Hematopoietic multipotent progenitor cell treated with erythropoietin and hydrocortisone succinate and interleukin-3 and kit ligand, for 17 days (in vitro differentiated cells): ENCODE measurements around the gene CC2D2A.

Experiments used
- DNase-seq: peaks from one replicate; pipeline ENCODE4 v3.0.0-alpha.2; 2015; ENCODE audit warnings: low spot score

Gene CC2D2A

DNA sequence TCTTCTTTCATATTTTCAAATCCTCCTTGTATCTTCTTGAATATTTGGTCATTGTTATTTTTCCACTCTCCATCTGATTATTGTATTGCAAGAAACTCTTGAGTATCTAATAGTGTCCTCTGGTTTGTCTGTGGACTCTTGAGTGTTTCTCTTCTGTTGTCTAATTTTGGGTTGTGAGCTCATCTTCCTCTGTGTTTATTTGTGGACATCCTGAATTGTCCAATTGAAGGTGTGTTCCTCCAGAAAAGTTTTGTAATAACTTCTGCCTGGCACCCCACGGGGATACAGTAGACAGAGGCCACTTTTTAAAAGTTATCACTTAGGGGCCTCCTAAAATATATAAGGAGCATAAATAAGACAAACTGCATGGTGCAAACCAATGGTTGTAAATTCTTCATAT, 3.1 kb upstream of the CC2D2A start:
- DNase-seq, result no peak

DNA sequence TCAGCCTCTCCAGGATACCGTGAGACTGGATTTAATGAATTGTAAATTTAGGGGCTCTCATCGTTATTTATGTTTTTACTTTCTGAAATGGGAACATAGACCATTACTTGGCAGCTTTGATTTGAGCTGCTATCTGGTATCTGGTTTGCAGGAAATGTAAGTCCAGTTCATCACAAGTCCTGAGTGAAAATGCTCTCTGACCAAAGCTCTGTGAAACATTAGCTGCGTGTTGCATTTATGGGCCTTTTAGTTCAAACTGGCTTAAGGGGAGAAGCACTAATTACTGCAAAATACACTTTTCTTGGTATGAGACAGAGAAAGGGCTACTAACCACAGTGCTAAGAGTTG, 420 bp downstream of the CC2D2A start:
- no peak for DNase-seq

DNA sequence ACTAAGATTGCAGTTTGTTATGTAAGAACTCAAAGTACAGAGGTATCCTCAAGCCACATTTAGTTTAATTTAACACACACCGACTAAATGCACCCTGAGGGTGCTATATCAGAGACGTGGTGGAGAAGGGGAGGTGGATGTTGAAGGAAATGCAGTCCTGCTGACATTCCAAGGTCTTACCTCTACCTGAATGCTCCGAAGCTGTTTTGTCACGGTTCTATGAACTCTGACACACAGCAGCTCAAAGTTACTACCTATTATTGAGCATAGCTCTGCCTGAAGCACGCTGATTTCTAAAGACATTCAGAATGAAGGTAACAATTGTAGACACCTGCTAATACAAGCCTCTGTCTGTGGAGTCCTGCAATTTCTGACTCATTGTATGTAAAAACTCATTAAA, 6.7 kb downstream of the CC2D2A start:
- no peak for DNase-seq

DNA sequence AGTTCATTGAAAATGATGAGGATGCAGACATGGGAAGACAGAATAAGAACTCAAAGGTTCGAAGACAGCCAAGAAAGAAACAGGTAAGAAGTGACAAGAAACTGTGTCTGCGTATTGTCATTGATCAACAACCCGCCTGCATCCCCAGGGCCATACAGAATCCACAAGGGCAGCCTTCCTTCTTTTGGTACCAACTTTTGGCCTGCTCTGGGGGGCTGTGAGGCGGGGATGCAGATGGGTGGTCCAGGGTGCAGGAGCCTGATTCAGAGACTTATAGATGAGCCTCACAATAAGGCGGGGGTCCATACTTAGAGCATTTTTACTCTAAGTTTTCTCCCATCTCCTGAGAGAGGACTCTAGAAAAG, 9.0 kb downstream of the CC2D2A start:
- no peak for DNase-seq

DNA sequence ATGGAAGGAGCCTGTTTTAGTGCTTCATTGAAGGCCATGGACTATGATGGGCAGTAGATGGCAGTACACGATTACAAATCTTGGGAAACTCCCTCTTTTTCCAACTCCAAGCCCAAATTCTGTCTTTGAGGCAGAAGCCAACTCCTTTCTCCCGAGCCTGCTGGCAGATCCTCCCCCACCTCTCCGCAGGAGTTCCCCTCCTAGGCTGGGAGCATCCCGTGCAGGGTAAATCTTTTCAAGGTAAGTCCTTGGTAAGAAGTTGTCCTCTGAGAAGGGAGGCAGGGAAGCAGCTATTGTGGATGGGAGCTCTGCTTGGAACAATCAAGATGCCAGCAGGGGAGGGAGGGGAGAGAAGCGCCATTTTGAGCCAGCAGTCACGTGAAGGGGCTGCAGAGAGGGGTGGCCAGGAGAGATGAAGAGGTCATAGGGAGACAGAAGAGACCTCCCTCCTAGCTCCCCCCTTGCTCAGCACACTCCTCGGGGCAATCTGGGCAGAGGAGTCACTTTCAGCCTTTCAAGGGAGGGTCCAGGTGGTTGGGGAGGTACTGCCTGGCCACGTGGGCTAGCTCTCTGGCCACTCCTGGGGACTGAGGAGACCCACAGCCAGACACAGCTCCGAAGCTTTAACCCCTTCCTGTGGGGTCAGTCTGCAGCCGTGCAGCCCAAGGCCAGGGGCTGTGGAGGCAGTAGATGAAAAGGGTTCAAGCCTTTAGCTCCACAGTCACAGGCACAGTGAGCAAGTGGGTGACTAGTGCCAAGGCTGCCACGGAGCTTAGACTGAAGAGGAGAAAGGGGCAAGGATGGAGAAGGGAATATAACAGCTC, 9.6 kb downstream of the CC2D2A start:
- peak; percentile 33 for DNase-seq

DNA sequence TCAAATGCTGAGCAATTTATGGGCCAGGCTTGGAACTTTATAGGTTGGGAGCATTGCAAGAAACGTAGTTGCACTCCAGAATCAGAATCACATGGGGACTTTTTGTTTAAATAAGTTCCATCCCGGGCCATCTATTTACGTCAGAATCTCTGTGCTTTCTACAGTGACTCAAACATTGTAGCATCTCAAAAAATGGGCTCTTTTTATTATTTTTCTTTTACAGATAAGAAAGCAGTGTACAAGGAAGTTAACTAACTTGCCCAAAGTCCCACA, 10.2 kb downstream of the CC2D2A start:
- no peak for DNase-seq

DNA sequence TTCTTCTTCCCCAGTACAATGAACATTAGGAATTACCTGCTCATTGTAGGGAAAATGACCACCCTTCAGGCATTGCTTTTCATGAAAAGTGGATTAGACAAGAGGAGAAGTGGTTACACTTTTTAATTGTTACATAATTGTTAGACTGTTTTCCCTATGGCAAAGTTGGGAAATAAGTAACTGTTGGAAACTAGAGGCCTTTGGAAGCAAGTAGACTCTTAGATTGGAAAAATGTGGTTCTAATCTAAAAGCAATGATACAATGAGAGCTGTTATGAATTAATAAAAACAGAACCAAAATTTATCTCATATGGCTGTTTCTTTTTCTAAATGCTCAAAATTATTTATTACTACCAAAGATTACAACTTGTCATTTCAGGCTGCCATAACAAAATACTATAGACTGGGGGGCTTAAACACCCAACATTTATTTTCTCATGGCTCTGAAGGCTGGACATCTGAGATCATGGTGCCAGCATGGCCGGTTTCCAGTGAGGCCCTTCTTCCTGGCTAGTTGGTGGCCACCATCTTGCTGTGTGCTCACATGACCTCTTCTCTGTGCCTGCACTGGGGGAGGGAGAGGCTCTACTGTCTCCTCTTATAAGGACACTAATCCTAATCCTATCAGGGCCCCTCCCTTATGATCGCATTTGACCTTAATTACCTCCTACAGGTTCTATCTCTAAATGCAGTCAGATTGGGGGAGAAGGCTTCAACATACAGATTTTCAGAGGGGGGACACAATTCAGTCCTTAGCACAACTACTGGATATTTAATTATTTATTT, 12.5 kb downstream of the CC2D2A start:
- DNase-seq, result no peak

DNA sequence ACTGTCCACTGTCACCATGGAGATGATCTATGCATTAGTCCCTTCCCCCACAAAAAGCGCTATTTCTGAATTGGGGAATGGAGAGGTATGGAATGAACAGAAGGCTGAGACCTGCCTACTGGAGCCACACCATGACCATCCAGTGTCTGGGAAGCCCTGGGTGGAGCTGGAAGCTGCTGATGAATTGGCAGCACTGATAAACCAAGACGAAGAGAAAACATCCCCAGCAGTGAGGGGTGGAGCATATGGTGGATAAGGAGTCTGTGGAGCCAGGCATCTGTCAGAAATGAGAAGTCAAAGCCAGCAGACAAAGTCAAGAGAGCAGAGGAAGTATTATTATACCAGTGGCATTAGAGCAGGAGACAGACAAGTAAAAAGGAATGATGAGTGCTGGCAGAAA, 13.2 kb downstream of the CC2D2A start:
- DNase-seq, result no peak

DNA sequence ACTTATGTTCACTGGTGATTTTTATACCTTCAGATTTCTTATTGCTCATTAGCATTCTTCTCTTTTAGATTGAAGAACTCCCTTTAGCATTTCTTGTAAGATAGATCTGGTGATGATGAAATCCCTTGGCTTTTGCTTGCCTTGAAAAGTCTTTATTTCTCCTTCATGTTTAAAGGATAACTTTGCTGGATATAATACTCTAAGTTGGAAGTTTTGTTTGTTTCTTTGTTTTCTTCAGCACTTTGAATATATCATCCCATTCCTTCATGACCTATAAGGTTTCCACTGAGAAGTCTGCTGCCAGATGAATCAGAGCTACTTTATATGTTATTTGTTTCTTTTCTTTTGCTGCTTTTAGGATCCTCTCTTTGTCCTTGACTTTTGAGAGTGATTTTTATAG, 18.5 kb downstream of the CC2D2A start:
- DNase-seq, result no peak

DNA sequence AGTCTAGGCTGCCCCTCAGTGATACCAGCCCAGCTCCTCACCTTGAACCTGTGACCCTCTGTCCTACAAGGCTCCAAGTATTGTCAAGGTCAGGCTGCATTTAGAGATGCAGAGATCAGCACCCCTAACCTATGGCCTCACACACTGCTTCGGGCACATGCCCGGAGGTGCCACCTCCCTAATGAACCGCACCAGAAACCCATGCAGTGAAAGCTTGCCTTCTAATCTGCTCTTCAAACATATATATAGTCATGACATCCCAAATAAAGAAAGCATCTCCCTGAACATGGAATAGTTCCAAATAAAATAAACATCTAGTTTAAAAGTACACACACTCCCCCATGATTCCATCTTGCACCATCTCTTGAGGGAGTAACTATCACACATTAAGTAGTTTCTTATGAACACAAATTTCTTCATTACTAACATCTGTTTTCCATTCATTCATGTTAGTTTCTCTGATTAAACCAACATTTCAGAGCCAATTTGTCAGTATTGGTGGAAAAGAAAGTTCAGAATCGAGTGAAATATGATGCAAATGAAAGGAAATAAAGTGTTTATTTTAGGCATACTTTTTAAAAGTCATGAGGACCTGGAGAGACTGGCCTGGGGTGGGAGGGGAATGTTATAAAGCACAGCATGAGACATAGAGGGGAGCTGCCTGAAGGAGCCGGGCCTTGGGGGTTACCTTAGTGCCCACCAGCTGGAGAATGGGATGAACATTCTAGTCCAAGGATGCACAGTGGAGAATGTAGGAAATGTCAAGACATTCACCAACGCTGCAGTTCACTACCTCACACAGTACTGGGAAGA, 19.2 kb downstream of the CC2D2A start:
- DNase-seq, result no peak

DNA sequence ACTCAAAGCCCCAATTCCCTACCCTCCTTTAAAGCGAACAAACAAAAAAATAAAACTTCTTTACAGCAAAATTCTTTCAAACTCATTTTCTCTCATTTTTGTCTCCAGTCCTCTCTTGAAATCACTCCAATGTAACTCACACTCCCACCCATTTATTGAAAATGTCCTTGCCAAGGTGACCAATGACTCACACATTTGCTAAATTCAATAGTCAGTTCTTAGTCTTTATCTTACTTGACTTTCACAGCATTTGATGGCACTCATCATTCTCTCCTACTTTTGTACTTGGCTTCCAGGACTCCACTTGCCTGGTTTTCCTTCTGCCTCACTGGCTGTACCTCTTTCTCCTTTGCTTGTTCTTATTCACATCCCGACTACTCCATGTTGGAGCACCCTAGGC, 19.9 kb downstream of the CC2D2A start:
- DNase-seq, result no peak

DNA sequence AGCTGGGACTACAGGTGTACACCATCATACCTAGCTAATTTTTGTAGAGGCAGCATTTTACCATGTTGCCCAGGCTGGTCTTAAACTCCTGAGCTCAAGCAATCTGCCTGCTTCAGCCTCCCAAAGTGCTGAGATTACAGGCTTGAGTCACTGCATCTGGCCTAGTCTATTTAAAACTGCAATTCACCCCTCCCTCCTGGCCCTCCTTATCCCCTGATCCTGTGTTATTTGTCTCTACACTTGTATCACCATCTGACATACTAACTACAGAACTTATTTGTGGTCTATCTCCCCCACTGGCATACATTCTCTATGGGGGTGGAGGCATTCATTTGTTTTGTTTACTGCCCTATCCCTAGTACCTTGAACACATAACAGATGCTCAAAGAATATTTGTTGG, 23.7 kb downstream of the CC2D2A start:
- no peak for DNase-seq

DNA sequence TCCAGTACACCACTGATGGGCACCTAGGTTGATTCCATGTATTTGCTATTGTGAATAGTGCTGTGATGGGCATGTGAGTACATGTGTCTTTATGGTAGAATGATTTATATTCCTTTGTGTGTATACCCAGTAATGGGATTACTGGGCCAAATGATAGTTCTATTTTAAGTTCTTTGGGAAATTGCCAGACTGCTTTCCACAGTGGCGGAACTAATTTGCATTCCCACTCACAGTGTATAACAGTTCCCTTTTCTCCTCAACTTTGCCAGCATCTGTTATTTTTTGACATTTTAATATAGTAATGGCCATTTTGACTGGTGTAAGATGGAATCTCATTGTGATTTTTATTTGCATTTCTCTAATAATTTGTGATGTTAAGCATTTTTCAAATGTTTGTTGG, 25.9 kb downstream of the CC2D2A start:
- no peak for DNase-seq

DNA sequence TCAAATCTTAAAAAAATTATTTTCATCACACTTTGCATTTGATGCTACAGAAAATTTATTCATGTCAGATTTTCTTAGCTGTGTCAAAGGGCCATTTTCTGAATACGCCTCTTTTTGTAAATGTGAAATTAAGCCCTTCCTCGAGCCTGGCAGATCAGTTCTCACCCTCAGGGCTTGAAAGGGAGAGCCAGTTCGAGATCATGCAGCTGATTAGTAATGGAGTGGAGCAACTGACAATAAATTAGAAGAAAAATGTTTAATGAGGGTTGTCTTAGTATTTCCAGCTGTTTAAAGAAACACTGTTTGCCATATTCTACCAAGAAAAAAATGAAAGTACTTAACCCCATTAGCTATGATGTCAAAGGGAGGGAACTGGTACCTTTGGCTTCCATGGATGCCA, 28.7 kb downstream of the CC2D2A start:
- DNase-seq, result no peak

DNA sequence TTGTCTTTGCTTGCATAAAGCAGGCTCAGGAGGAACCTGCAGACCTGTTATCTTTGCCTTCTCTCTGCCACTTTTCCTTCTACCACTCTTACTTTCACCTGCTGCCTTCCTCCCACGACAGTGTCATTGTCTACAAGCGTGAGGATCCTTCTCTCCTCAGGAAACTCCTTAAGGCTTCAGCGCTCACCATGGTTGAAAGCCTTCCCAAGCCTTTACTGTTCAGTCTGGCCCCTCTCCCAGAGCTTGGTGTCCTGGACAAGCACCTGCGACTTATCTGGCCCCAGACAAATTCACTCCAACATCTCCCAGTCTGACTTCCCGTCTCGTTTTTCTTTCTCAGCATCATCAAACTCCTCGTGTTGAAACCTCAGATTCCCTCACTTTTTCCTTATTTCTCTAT, 31.0 kb downstream of the CC2D2A start:
- DNase-seq, result no peak

DNA sequence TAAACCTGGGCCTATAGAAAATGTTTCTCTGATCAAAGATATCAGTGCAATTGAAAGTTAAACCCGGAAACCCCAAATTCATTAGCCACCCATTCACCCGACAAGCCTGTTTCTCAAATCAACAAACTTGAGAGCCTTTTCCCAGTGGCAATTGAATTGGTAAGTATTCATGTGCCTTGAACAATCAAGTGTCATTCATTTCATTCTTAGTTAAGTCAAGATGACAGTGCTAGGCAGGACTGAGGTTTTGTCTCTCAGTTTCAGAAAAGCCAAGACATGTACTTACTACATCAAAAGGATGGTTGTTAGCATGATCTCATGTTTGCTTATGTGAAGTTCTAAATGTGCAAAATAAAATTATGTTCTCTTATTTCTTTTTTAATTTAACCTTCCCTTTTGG, 32.3 kb downstream of the CC2D2A start:
- DNase-seq, result no peak

DNA sequence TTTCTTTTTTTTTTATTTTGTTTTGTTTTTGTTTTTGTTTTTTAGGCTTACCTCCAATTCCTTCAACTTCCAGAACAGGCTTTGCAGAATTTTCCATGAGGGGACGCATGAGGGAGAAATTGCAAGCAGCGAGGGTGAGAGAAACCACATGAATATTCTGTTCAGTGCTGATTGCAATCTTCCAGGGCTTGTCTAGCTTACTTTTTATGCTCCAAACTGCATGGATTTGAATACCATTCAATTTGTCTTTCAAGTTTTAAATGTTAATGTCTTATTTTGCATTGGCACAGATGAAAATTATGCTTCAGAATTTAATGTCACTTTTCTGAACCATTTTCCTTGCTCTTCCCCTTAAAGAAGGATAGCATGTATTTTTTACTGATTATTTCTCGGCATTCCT, 32.7 kb downstream of the CC2D2A start:
- no peak for DNase-seq

DNA sequence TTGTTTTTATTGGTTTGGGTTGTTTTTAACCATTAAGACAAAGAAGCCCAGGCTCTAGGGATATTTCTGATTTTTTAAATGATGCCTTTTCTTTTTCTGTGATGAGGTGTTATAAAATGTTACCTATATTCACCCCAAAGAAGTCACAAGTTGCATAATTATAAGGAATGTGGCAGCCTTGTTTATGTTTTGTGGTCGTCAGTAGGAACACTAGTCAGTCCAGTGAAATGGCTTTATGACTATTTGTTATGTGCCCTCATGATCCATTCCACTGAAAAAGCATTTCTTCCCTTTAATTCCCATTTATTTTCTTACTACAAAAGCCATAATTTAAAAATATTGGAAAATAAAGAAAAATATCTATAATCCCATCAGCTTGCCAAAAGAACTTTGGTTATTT, 34.4 kb downstream of the CC2D2A start:
- no peak for DNase-seq

DNA sequence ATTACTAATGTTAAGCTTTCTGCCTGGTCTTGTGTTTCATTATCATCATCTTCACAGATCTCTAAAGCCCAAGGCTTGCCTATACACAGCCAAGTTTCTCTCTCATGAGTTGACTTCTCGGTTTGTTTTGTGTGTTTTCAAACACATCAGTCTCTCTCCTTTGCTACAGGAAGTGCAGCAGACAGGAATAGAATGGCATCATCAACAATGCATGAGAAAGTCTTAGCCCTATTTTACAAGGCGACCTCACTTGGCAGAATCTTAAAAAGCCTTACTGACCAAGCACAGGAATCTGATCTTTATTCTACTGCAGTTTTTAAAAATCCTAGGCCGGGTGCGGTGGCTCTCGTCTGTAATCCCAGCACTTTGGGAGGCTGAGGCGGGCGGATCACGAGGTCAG, 36.8 kb downstream of the CC2D2A start:
- no peak for DNase-seq

DNA sequence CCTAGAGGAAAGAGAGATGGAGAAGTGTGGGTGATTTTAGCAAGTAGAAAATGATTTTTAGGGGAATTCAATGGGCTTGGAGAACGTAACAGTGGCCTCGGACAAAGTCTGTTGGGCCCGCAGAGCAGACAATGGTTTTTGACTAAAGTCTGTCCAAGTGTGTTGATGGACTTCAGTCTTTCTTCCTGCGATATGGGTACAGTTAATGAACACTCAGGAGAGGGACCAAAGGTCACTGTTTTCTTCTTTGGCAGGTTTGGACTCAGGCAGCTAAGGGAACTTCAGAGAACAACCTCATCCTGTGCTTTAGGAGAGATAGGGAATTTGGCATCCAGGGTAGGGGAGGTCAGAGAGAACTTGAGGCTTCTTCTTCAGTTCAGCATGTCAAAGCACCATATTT, 38.0 kb downstream of the CC2D2A start:
- no peak for DNase-seq

DNA sequence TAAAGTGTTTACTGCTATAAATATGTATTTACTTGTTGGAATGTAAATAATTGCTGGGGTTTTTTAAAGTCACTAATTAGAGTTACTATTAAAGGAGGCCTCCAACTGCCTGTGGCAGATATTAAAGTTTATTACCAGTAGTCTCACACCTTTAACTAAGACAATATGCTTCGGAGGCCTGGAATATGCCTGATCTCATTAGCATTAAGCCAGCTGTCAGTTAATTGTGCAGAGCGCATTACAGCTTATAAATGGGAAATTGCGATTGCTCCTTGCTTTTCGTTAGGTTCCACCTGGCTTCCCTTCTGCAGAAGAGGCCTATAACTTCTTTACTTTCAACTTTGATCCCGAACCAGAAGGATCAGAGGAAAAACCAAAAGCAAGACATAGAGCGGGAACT, 41.3 kb downstream of the CC2D2A start:
- DNase-seq, result no peak

DNA sequence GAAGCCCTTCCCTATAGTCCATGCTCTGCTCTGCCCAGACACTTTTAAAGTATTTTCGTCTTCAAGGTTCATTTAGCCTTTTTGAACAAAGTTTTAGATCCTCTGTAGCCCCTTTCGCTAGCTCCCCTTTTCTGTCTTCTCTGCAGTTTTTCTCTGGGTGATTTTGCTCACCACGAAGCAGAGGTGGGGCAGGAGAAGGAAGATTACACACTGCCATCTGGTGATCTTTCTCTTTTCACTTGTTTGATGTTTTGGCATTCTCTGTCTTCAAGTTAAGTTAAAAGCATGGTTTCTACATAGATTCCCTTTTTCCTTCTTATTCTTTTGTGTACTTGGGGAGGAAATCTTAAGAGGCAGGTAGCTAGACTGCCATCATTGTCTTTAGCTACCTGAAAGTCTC, 43.9 kb downstream of the CC2D2A start:
- no peak for DNase-seq

DNA sequence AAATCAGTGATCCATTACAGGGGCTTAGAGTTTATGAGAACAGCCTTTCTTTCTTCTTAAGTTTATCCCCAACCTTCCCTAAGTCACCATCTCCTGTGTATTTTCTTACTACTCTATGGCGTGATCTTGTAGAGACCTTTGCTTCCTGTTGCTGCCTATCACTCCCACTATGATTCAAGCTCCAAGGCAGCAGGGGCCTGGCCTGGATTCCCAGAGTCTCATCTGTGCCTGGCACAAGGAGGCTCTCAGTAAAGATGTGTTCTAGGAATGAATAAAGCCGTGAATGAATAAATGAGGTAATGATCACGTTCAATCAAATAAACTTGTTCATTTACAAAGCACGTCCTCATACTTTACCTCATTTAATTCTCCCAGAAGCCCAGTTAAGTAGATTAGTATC, 45.4 kb downstream of the CC2D2A start:
- DNase-seq, result no peak
